HUDEP-2 (cell line): ENCODE data around the gene PTPRA.
"Not testable (repeated sequence)": the region's sequence is repeated elsewhere in the genome, so short reads cannot be mapped to it uniquely, and the experiment has no call there.

ENCODE experiments used
- DNase-seq, 76 experiments: peaks; one replicate each; lab custom pipeline; 2025; ENCODE audit not compliant: unreplicated experiment in 76 of 76; lab: John Stamatoyannopoulos, UW

Gene PTPRA

DNA sequence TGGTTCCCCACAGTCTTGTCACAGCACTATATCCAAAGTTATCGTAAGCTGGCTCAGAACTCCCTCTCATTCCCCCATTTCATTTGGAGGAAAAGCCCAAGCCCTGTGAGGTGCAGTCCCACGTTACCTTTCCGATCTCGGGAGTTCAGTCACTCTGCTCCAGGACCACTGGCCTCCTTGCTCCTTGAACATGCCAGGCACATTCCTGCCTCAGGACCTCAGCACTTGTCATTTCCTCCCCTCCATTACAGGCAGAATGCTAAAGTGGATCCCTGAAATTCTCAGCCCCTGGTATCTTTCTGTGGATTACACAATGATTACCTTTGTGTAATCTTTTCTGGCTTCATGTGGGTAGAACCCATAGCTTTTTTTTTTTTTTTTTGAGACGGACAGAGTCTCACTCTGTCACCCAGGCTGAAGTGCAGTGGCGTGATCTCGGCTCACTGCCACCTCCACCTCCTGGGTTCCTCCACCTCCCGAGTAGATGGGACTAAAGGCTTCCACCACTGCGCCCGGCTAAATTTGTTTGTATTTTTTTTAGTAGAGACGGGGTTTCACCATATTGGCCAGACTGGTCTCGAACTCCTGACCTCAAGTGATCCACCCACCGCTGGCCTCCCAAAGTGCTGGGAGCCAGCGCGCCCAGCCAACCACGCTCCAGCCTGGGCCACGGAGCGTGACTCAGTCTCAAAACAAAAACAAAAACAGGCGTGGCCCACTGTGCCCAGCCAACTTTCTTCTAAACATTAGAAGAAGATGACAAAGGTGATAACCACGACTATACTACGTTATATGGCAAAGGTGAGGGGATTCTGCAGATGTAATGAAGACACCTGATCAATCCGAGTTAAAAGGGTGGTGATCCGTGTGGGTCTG lies 194.1 kb downstream of the PTPRA start:
- DNase-seq, result peak in 1 of 76 experiments; percentile 9

GRCh38 chr20:3068075-3068474 lies 194.8 kb downstream of the PTPRA start:
- DNase-seq, result no peak

- peak in 7 of 76 experiments; percentile 1 to 22 (median 15) for DNase-seq
Observed at GRCh38 chr20:3068986-3069900, 196.0 kb downstream of the PTPRA start.

DNA sequence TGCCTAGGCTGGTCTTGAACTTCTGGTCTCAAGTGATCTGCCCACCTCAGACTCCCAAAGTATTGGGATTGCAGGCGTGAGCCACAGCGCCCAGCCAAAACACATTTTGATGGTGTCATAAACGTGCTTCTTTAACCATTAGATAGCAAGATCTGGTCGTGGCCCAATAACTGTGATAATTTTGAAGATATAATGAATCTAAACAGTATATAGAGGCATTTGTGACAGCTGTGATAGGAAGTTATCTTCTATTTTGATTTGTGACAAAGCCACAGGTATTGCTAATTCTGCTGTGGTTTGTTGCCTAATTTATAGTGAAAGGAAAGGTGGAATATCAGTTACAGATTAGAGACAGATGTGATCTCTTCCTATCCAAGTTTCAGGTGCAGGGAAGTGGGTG lies 197.4 kb downstream of the PTPRA start:
- no peak for DNase-seq

DNA sequence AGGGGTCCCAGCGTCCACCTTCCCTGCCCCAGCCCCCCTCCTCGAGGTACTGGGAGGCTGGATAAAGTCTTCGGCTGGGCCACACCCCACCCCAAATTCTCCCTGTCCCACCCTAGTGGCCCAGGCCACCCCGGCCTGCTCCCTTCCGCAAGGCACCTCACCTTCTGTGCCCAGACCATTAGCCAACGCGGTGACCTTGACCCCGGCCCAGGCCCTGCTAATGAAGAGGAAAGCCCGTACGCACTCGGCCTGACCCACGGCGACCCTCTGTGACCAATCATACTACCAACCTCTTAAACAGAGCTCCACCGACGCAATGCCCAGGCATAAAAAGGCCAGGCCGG lies 198.0 kb downstream of the PTPRA start:
- DNase-seq, result no peak

DNA sequence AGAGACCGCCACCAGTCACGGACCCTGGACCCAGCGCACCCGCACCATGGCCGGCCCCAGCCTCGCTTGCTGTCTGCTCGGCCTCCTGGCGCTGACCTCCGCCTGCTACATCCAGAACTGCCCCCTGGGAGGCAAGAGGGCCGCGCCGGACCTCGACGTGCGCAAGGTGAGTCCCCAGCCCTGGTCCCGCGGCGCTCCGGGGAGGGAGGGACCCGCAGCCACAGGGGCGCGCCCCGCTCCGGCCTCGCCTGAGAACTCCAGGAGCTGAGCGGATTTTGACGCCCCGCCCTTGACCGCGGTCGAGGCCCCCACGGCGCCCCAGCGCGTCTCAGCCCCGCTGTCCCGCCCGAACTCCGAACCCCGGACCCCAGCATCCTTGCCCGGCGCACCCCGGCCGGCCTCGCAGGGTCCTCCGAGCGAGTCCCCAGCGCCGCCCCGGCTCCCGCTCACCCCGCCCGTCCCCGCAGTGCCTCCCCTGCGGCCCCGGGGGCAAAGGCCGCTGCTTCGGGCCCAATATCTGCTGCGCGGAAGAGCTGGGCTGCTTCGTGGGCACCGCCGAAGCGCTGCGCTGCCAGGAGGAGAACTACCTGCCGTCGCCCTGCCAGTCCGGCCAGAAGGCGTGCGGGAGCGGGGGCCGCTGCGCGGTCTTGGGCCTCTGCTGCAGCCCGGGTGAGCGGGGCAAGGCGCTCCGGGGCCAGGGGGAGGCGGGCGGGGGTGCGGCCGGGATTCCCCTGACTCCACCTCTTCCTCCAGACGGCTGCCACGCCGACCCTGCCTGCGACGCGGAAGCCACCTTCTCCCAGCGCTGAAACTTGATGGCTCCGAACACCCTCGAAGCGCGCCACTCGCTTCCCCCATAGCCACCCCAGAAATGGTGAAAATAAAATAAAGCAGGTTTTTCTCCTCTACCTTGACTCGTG lies 198.6 kb downstream of the PTPRA start, which contains the start of gene OXT:
Gene OXT, plus strand, starts transcription at position 11 of the 920 bp plus-strand sequence. Its CDS starts 36 bp downstream, at position 47.
- peak in 1 of 76 experiments; percentile 25 for DNase-seq

- no peak for DNase-seq
Observed at GRCh38 chr20:3072530-3073250, 199.4 kb downstream of the PTPRA start.

DNA sequence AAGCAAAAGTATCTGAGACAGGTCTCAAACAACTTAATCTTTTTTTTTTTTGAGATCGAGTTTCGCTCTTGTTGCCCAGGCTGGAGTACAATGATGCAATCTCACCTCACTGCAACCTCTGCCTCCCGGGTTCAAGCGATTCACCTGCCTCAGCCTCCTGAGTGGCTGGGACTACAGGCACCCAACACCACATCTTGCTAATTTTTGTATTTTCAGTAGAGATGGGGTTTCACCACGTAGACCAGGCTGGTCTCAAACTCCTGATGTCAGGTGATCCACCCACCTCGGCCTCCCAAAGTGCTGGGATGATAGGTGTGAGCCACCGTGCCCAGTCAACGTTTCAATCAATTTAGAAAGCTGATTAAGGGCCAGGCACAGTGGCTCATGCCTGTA lies 200.0 kb downstream of the PTPRA start:
- not testable (repeated sequence) for DNase-seq

GRCh38 chr20:3074812-3075211 lies 201.5 kb downstream of the PTPRA start:
- DNase-seq, result no peak

GRCh38 chr20:3075315-3075714 lies 202.0 kb downstream of the PTPRA start:
- DNase-seq, result not testable (repeated sequence)

DNA sequence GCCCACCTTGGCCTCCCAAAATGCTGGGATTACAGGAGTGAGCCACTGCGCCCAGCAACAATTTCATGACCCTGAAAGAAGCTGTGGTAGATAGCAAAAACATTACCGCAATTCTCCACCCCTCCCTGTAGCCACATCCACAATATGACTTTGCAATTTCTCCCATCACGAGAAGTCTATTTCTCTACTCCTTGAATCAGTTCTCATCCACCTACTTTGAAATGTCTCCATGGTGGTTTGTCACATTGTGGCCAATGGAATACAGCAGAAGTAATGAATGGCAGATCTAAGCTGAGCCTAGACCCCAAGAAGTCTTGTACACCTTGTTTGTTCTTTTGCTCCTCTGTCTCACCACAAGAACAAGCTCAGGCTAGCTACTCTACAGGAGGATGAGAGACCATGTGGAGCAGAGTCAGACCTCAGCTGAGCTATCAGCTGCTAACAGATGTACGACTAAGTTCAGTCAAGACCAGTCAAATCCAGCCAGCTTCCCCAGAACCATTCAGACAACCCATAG lies 204.4 kb downstream of the PTPRA start:
- peak in 35 of 76 experiments; percentile 5 to 79 (median 29) for DNase-seq

DNA sequence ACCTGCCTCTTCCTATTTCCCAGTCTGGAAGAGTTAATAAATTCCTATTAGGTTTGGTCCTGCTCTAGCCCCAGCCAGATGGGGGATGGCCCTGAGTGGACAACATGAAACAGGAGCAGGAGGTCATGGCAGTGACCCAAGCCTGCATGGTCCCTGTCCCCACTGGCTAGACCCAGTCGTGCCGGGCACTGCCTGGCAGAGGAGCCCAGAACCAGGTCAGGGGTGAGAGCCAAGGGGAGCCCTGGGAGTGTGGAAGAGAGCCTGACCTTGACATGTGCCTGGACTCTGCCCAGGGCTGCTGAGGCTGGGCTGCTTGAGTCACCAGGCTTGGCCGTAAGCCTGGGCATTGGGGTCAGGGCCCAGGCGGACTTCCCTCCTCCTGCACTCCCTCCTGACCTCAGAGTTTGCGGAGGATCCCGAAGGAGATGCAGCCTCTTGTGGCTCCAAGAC lies 207.7 kb downstream of the PTPRA start:
- DNase-seq, result peak in 2 of 76 experiments; percentile 13 to 22

DNA sequence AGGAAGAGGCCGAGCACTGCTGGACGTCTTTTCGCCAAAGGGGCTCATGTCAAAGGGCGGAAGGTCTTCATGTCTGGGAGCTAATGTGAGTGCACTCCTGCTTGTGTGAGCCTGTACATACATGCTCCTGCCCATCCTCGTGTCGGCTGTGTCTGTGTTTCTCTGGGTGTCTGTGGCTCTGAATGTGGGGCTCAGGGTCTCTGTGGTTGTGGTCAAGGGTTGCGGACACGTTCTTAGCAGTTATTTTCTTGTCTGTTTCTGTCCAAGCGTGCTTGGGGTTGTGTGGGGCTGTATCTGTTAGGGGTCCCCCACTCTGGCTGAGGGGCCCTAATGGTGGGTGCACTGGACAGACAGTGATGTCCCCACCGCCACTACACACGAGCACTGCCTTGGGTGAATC lies 208.4 kb downstream of the PTPRA start:
- DNase-seq, result no peak

- no peak for DNase-seq
Observed at GRCh38 chr20:3082306-3082951, 209.1 kb downstream of the PTPRA start.

- DNase-seq, result no peak
Observed at GRCh38 chr20:3082955-3083952, 210.0 kb downstream of the PTPRA start.

DNA sequence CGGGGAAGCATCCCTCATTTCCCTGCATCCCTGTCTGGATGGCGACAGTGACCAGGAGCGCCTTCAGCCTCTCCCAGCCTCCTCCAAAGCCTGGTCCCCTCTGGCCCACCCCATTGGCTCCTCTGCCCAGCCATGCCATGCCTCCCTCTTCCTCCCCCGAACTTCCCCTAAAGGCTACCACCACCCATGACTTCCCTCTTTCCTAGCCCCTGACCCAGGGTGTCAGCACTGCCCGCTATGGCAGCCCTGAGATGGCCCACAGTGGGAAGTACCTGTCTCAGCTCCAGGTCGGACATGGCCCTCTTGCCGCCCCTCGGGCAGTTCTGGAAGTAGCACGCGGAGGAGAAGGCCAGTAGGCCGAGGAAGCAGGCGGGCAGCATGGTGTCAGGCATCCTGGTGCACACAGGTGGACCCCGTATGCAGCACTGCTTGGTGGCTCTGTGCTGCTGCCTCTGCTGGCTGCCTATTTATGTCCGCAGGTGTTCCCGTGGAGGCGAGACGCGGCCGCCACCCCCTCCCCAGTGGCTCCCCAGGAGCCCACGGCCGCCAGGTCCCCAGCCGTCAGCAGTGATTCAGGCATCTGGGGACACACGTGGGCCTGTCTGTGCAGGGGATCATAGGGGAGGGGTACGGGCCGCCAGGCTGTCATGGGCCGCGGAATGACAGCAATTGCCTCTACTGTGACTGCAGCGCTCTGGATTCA lies 211.2 kb downstream of the PTPRA start, which contains the start of gene AVP:
Gene AVP, minus strand, starts transcription at position 442 of the 703 bp plus-strand sequence. Its CDS starts 50 bp downstream, at position 392.
- no peak for DNase-seq

DNA sequence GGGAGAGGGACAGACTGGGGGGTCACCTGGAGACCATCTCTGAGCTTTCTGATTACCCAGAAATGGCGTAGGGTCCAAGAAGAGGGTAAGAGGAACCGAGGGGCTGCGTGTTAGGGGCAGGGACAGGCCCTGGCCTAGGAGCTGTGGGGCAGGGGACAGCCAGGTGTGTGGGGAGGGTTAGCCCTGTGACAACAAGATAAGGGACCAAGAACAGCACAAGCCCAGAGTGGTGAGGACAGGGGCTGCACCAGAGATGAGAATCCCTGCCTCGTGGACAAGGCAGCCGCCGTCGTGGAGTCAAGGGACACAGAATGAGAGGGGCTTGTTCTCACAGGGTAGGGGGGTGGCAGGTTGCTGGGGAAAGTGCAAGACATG lies 211.7 kb downstream of the PTPRA start:
- no peak for DNase-seq
